Measurements from ENCODE around the gene PITPNC1. TPM values are rescaled to one million over a fixed set of nuclear protein-coding genes. Genes with fewer than 3 reads are reported as not detected.

Gene PITPNC1
- total and polyA plus RNA-seq, 2 of the 13 experiments (the other 11 are each of a cell fraction or from before 2014, with no cell fraction given) = 4.1 to 5.7 TPM

- TF ChIP-seq SRF (IDR thresholded peaks at IDR 0.05; ENCODE audit: low read depth, low read length) = no peak
- no peak for TF ChIP-seq BCL6 (CRISPR knock-in tag; IDR thresholded peaks at IDR 0.05)
Measured at GRCh38 chr17:67456103-67456502, 79.0 kb downstream of the PITPNC1 start (continued).

- no TSS peak for BruUV-seq (replicated peaks)
- no peak overlapping the region for H3K4me3 ChIP-seq (replicated peaks in 1 of 3; ENCODE audit: insufficient read depth in 1 of 3, low read depth in 2 of 3, low read length in 3 of 3)
- no peak overlapping the region for H3K9ac ChIP-seq (ENCODE audit: insufficient read depth, low read depth, low read length)
- no peaks in the 10 kb centered on the region for H4K20me1 ChIP-seq (ENCODE audit: insufficient read depth, low read length)
- intact Hi-C loops (cut with micrococcal nuclease; ENCODE audit: unreplicated experiment) (no loop called here), in situ Hi-C loops (cut with HindIII; ENCODE audit: extremely low pct_ligation_motif_present, low pct_unique_long_range_greater_than_20kb) (no loop called here)
- H3K9me3 ChIP-seq (ENCODE audit: low read length) = peaks cover 5% of the 10 kb centered on the region
- H3K27ac ChIP-seq (ENCODE audit: extremely low read length, insufficient read depth, low read length) = no peak overlapping the region
- H3K4me2 ChIP-seq (ENCODE audit: low read depth, low read length) = no peak overlapping the region
- ChIA-PET CTCF (ENCODE audit: low intra/inter-chr PET ratio, low total read pairs) (no interaction called here), POLR2A (no interaction called here)
- H2AFZ ChIP-seq (ENCODE audit: low read length) = no peak overlapping the region
- H3K27me3 ChIP-seq (ENCODE audit: control insufficient read depth in 1 of 2, insufficient read depth in 2 of 2, low read length in 2 of 2) = no peaks in the 10 kb centered on the region
- no peak for TF ChIP-seq PTBP1 (IDR thresholded peaks at IDR 0.05; ENCODE audit: low read depth, low read length, poor library complexity, severe bottlenecking)
- TF ChIP-seq RBAK (CRISPR knock-in tag; IDR thresholded peaks at IDR 0.05) = no peak
- TF ChIP-seq ZNF121 (CRISPR knock-in tag; IDR thresholded peaks at IDR 0.05) = 0 out of 2 replicates have a peak, but pooled peaks have one; percentile 61
- no peak for TF ChIP-seq ZNF550 (CRISPR knock-in tag; IDR thresholded peaks at IDR 0.05; ENCODE audit: borderline replicate concordance)
- no peak for TF ChIP-seq SP4 (CRISPR knock-in tag; IDR thresholded peaks at IDR 0.05)
- no peaks in the 10 kb centered on the region for H3K79me2 ChIP-seq (ENCODE audit: insufficient read depth, low read length)
- no peak for ATAC-seq
- 78% methylated on average over 3 of the region's 3 CpGs for WGBS (ENCODE audit: low lambda C conversion rate)
- H3K4me1 ChIP-seq (ENCODE audit: insufficient read depth, low read length) = peaks cover 6% of the 10 kb centered on the region
- no peaks in the 10 kb centered on the region; a peak in 1 of 5 replicates for H3K36me3 ChIP-seq (replicated peaks in 1 of 2; ENCODE audit: control insufficient read depth in 1 of 2, insufficient read depth in 2 of 2, low read length in 2 of 2)
- FAIRE-seq = no peak
- no peak for DNase-seq (ENCODE audit: low spot score)
Measured at GRCh38 chr17:67456889-67457288, 79.8 kb downstream of the PITPNC1 start.

- Histone ChIP-seq H2AFZ (ENCODE audit: low read length) (no peak overlapping the region), H3K9ac (ENCODE audit: insufficient read depth, low read depth, low read length) (no peak overlapping the region), H3K27ac (ENCODE audit: extremely low read length, insufficient read depth, low read length) (no peak overlapping the region), H3K4me3 (replicated peaks in 1 of 3; ENCODE audit: insufficient read depth in 1 of 3, low read depth in 2 of 3, low read length in 3 of 3) (no peak overlapping the region), H4K20me1 (ENCODE audit: insufficient read depth, low read length) (no peaks in the 10 kb centered on the region), H3K4me2 (ENCODE audit: low read depth, low read length) (no peak overlapping the region), H3K36me3 (replicated peaks in 1 of 2; ENCODE audit: control insufficient read depth in 1 of 2, insufficient read depth in 2 of 2, low read length in 2 of 2) (no peaks in the 10 kb centered on the region), H3K9me3 (ENCODE audit: low read length) (peaks cover 5% of the 10 kb centered on the region), H3K79me2 (ENCODE audit: insufficient read depth, low read length) (no peaks in the 10 kb centered on the region), H3K27me3 (ENCODE audit: control insufficient read depth in 1 of 2, insufficient read depth in 2 of 2, low read length in 2 of 2) (no peaks in the 10 kb centered on the region), H3K4me1 (ENCODE audit: insufficient read depth, low read length) (peaks cover 9% of the 10 kb centered on the region)
- BruUV-seq (replicated peaks) = no TSS peak
- intact Hi-C loops (cut with micrococcal nuclease; ENCODE audit: unreplicated experiment) (no loop called here), in situ Hi-C loops (cut with HindIII; ENCODE audit: extremely low pct_ligation_motif_present, low pct_unique_long_range_greater_than_20kb) (no loop called here)
- 83% methylated on average over 2 of the region's 2 CpGs for WGBS (ENCODE audit: low lambda C conversion rate)
- CTCF ChIA-PET (ENCODE audit: low intra/inter-chr PET ratio, low total read pairs) = no interaction called here
- no peak for DNase-seq (ENCODE audit: low spot score)
- FAIRE-seq = no peak
- POLR2A ChIA-PET = no interaction called here
- ATAC-seq = no peak
- TF ChIP-seq ONECUT2 (CRISPR knock-in tag; IDR thresholded peaks at IDR 0.05) = no peak
- TF ChIP-seq, protein P1, sequence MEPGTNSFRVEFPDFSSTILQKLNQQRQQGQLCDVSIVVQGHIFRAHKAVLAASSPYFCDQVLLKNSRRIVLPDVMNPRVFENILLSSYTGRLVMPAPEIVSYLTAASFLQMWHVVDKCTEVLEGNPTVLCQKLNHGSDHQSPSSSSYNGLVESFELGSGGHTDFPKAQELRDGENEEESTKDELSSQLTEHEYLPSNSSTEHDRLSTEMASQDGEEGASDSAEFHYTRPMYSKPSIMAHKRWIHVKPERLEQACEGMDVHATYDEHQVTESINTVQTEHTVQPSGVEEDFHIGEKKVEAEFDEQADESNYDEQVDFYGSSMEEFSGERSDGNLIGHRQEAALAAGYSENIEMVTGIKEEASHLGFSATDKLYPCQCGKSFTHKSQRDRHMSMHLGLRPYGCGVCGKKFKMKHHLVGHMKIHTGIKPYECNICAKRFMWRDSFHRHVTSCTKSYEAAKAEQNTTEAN (CRISPR knock-in tag; conservative IDR thresholded peaks at IDR 0.05) = no peak
- no peak for TF ChIP-seq ARID2 (CRISPR knock-in tag; IDR thresholded peaks at IDR 0.05; ENCODE audit: borderline replicate concordance)
- TF ChIP-seq ZFYVE20 (CRISPR knock-in tag; IDR thresholded peaks at IDR 0.05; ENCODE audit: borderline replicate concordance, low read depth) = no peak
- TF ChIP-seq, protein P2, sequence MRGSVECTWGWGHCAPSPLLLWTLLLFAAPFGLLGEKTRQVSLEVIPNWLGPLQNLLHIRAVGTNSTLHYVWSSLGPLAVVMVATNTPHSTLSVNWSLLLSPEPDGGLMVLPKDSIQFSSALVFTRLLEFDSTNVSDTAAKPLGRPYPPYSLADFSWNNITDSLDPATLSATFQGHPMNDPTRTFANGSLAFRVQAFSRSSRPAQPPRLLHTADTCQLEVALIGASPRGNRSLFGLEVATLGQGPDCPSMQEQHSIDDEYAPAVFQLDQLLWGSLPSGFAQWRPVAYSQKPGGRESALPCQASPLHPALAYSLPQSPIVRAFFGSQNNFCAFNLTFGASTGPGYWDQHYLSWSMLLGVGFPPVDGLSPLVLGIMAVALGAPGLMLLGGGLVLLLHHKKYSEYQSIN (CRISPR knock-in tag; IDR thresholded peaks at IDR 0.05; ENCODE audit: borderline replicate concordance) = no peak
- no peak for TF ChIP-seq MTF2 (CRISPR knock-in tag; IDR thresholded peaks at IDR 0.05; ENCODE audit: borderline replicate concordance)
- no peak for TF ChIP-seq BRF2 (CRISPR knock-in tag; IDR thresholded peaks at IDR 0.05)
- TF ChIP-seq ZNF441 (CRISPR knock-in tag; IDR thresholded peaks at IDR 0.05; ENCODE audit: borderline replicate concordance) = no peak
- no peak for TF ChIP-seq ZBTB7B (CRISPR knock-in tag; IDR thresholded peaks at IDR 0.05)
Measured at GRCh38 chr17:67458203-67458602, 81.1 kb downstream of the PITPNC1 start.
